Breast epithelium (tissue), 3 donors: ENCODE results near the gene ACSM2A.
"Not testable (repeated sequence)": the region's sequence is repeated elsewhere in the genome, so short reads cannot be mapped to it uniquely, and the experiment has no call there.

Experiments used
- CTCF ChIP-seq, 3 donors: fragments of 450-650 bp; IDR thresholded peaks; one replicate each; pipeline ENCODE4 v1.5.1; 2016 to 2017; ENCODE audit warnings: antibody characterized with exemption in 3 of 3, mild to moderate bottlenecking in 3 of 3, moderate library complexity in 3 of 3
- POLR2A ChIP-seq: fragments of 450-650 bp; IDR thresholded peaks from one replicate; pipeline ENCODE4 v1.6.1; 2016; ENCODE audit warnings: antibody characterized with exemption, mild to moderate bottlenecking, moderate library complexity

DNA sequence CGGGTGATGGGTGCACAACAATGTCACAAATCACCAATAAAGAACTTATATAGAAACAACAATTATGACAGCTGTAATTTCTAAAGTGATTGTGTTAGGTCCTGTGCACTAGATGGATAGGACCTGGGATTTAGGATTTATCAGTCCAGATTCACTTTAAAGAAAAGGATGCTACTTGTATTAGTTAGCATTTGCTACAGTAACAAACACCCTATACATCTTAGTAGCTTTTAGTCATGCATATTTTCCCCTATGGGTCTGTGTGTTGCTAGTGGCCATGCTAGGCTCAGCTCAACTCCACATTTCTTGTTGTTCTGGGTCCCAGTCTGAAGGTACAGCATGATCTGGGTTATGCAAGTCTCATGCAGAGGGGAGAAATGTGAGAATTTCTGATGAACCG is 7.9 kb downstream of the ACSM2A start:
- not testable (repeated sequence) for TF ChIP-seq CTCF (IDR thresholded peaks at IDR 0.05); POLR2A
